ENCODE measurements around the gene FLT1. TPM values are rescaled to one million over a fixed set of nuclear protein-coding genes. Genes with fewer than 3 reads are reported as not detected.

Gene FLT1
- total and polyA plus RNA-seq, 7 donors, result 9.0 to 38.6 (median 15.6) TPM

DNA sequence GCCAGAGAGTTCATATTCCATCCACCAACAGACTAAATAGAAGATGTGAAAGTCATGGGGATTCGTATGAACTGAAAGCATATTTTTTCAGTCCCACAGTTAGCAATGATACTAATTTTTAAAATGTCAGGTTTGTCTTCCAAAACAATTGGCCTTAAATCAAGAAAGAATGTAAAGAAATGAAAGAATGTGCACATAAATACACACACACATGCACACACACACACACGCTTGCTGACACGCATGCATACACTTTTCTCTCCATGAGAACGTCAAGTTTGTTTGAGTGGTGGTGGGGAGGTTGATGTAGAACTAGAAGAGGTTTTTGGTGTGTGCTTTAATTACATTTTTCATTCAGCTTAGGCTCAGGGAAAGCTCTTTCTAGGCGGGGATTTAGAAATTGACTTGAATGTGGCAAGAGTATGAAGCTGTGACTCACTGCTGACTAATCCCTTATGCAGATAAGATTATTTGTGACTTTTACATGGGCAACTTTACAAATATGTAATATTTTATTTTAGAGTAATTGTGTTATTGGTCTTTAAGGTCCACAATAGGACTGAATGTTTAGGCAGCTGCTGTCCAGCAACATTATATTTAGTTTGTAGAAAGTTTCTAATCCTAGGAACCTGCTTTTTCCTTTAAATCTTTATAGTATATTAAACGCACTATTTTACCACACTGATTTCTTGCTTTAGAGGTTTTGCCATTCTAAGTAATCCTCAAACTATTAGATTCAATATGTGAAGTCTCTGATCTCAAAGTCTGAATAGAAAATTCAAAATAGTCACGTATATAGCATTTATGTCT is 18.8 kb downstream of the FLT1 start:
- no peaks in the 10 kb centered on the region for H3K4me1 ChIP-seq
- no peak for ATAC-seq

DNA sequence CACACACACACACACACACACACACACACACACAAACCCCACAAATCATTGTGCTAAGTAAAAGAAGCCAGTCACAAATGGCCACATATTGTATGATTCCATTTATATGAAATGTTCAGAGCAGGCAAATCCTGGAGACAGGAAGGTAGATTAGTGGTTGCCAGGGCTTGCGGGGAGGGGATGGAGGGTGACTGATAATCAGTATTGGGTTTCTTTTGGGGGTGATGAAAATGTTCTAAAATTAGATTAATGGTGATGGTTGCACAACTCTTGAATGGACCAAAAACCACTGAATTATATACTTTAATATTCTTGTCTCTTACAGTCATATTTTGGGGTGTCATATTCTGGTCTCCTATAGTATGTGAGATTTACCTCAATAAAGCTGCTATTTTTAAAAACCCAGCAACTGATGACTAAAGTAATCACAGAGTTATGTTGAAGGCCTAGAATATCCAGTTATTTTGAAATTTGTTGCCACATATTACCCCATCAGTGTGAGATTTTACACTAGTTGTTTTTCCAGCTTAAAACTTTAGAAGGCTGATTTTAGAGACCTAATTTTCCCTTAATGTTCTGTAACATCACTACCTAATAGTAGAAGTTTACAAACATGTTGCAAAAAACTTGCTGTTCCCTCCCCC is 20.3 kb downstream of the FLT1 start:
- H3K4me1 ChIP-seq, result no peaks in the 10 kb centered on the region
- DNase-seq, result no peak
- no peaks in the 10 kb centered on the region for H3K9me3 ChIP-seq
- WGBS, 3 donors, result 76 to 82% (median 76%) methylated on average over 1 of the region's 1 CpG
- intact Hi-C loops (cut with DNase I), result no loop called here
- peaks cover 0 to 2% (median 0%) of the 10 kb centered on the region in 3 donors for H3K27me3 ChIP-seq (ENCODE audit: insufficient read depth in 3 of 3, low read length in 2 of 3)
- H3K36me3 ChIP-seq (ENCODE audit: insufficient read depth in 1 of 2, low read depth in 1 of 2), result no peaks in the 10 kb centered on the region
- no peak overlapping the region for H3K4me3 ChIP-seq
- TF ChIP-seq, protein P1, sequence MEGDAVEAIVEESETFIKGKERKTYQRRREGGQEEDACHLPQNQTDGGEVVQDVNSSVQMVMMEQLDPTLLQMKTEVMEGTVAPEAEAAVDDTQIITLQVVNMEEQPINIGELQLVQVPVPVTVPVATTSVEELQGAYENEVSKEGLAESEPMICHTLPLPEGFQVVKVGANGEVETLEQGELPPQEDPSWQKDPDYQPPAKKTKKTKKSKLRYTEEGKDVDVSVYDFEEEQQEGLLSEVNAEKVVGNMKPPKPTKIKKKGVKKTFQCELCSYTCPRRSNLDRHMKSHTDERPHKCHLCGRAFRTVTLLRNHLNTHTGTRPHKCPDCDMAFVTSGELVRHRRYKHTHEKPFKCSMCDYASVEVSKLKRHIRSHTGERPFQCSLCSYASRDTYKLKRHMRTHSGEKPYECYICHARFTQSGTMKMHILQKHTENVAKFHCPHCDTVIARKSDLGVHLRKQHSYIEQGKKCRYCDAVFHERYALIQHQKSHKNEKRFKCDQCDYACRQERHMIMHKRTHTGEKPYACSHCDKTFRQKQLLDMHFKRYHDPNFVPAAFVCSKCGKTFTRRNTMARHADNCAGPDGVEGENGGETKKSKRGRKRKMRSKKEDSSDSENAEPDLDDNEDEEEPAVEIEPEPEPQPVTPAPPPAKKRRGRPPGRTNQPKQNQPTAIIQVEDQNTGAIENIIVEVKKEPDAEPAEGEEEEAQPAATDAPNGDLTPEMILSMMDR (IDR thresholded peaks at IDR 0.05), result no peak
- ATAC-seq, result no peak
- H3K27ac ChIP-seq, result no peak overlapping the region

More for the DNA sequence above, 18.8 kb downstream of the FLT1 start:
- Histone ChIP-seq H3K36me3 (ENCODE audit: insufficient read depth in 1 of 2, low read depth in 1 of 2) (no peaks in the 10 kb centered on the region), H3K27ac (no peak overlapping the region), H3K9me3 (no peaks in the 10 kb centered on the region), H3K27me3 (ENCODE audit: insufficient read depth in 3 of 3, low read length in 2 of 3) (no peaks in the 10 kb centered on the region), H3K4me3 (no peak overlapping the region)
- WGBS, 3 donors, result 62 to 68% (median 68%) methylated on average over 7 of the region's 7 CpGs
- DNase-seq, result no peak
- intact Hi-C loops (cut with DNase I), result no loop called here
- TF ChIP-seq, protein P1 (IDR thresholded peaks at IDR 0.05), result no peak

DNA sequence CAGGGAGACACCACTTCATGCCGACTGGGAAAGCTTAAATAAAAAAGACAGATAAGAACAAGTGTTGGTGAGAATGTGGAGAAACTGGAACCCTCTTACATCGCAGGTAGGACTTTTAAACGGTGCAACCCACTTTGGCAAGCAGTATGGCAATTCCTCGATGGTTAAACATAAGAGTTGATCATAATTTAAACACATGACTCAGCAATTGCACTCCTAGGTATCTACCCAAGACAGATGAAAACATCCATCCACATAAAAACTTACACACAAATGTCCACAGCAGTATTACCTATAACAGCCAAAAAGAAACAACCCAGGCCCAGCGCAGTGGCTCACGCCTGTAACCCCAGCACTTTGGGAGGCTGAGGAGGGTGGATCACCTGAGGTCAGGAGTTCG is 21.9 kb downstream of the FLT1 start:
- Histone ChIP-seq H3K9me3 (no peaks in the 10 kb centered on the region), H3K4me1 (no peaks in the 10 kb centered on the region), H3K36me3 (ENCODE audit: insufficient read depth in 1 of 2, low read depth in 1 of 2) (no peaks in the 10 kb centered on the region), H3K4me3 (no peak overlapping the region), H3K27ac (no peak overlapping the region), H3K27me3 (ENCODE audit: insufficient read depth in 3 of 3, low read length in 2 of 3) (peaks cover 0 to 2% (median 0%) of the 10 kb centered on the region in 3 donors)
- WGBS, 3 donors, result 90 to 93% (median 92%) methylated on average over 7 of the region's 7 CpGs
- intact Hi-C loops (cut with DNase I), result no loop called here
- TF ChIP-seq, protein P1 (IDR thresholded peaks at IDR 0.05), result no peak
- ATAC-seq (no peak), DNase-seq (no peak)

DNA sequence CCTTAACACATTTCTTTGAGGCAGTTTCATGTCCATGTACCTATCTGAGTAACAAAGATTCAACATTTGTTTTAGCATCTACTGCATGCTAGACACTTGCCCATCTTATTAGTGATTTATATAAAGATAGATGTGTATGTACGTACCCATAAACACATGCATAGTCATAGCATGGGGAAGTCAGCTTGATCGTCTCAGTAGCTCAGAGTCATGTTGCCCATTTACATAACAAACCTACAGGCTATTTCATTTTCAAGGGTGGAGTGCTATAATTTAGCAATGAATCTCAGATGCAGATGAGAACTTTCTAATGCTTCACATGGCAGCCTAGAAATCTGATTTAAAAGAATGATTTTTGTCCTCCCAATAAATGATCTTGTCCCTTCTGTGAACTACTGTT is 23.5 kb downstream of the FLT1 start:
- no peak for DNase-seq
- no peak overlapping the region for H3K27ac ChIP-seq
- intact Hi-C loops (cut with DNase I), result no loop called here
- no peak overlapping the region for H3K4me3 ChIP-seq
- H3K4me1 ChIP-seq, result no peaks in the 10 kb centered on the region
- WGBS, 3 donors, result 74 to 86% (median 81%) methylated on average over 2 of the region's 2 CpGs
- TF ChIP-seq, protein P1 (IDR thresholded peaks at IDR 0.05), result no peak
- H3K36me3 ChIP-seq (ENCODE audit: insufficient read depth in 1 of 2, low read depth in 1 of 2), result peaks cover 0 to 3% of the 10 kb centered on the region in 2 donors
- no peak for ATAC-seq
- H3K27me3 ChIP-seq (ENCODE audit: insufficient read depth in 3 of 3, low read length in 2 of 3), result peaks cover 0 to 2% (median 0%) of the 10 kb centered on the region in 3 donors
- no peaks in the 10 kb centered on the region for H3K9me3 ChIP-seq

Measured in psoas muscle (tissue), 8 donors.